ENCODE results near the gene DGKG.

Gene DGKG

DNA sequence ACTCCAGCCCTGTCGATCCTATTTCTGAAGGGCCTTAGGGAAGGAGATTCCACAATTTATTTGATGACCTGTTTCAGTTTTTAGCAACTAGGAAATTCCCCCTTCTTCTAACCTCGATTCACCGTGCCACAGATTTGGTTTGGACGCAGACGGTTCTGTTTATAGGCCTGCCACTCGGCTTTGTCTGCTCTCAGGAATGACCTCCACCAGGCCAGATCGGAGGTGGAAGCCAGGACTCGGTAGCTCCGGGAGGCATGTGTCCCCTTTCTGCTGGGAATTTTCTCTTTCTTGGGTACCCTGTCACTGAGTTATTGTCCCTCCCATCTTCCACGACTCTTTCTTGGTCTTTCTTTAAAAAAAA is 167.6 kb downstream of the DGKG start:
- DNase-seq (ENCODE audit: low read depth) = no peak
- H3K4me3 ChIP-seq (ENCODE audit: low read depth, low read length) = no peak overlapping the region
- TF ChIP-seq, protein P1, sequence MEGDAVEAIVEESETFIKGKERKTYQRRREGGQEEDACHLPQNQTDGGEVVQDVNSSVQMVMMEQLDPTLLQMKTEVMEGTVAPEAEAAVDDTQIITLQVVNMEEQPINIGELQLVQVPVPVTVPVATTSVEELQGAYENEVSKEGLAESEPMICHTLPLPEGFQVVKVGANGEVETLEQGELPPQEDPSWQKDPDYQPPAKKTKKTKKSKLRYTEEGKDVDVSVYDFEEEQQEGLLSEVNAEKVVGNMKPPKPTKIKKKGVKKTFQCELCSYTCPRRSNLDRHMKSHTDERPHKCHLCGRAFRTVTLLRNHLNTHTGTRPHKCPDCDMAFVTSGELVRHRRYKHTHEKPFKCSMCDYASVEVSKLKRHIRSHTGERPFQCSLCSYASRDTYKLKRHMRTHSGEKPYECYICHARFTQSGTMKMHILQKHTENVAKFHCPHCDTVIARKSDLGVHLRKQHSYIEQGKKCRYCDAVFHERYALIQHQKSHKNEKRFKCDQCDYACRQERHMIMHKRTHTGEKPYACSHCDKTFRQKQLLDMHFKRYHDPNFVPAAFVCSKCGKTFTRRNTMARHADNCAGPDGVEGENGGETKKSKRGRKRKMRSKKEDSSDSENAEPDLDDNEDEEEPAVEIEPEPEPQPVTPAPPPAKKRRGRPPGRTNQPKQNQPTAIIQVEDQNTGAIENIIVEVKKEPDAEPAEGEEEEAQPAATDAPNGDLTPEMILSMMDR (IDR thresholded peaks at IDR 0.05; ENCODE audit: low read depth, low read length, missing control alignments) = no peak

DNA sequence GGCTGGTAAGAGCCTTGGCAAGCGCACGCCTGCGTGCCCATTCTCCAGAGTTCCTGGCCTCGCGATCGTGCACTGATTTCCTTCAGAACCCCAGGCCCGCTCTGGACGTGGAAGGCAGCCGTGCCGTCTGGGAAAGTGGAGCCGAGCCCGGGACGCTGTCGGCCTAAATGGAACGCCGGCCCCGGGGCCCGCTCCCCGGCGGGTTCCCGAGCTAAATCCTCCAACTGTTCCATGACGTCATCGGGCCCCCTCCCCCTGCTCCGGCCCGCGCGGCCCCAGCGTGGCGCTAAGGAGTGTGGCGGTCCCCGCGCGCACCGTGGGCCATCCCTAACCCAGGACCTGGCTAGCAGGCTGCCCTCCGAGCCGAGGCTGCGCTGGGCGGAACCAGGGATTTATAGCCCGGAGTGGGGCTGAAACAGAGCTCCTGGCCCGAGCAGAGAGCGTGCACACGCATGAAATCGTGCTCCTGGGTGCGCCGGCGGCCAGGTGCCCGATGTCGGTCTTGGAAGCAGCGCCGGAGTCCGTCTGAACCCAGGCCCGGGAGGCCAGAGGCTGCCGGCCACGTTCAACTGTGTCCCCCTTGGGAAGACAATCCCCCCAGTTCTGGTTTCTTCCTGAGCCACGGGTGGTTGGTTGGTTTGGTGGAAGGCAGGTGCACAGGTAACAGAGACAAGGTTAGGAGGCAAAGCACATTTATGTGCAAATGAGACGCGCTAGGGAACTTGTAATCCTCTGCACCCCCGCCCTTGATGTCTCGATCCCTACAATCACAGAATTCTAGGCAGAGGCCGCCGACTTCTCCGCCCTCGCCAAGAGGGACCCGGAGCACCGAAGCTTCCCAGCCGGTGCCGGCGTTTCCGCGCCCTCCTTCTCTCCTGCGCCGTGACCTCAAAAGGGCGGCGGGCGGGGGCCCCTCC is 168.2 kb downstream of the DGKG start:
- TF ChIP-seq, protein P1 (IDR thresholded peaks at IDR 0.05; ENCODE audit: low read depth, low read length, missing control alignments) = no peak
- H3K4me3 ChIP-seq (ENCODE audit: low read depth, low read length) = no peak overlapping the region
- DNase-seq (ENCODE audit: low read depth) = no peak

DNA sequence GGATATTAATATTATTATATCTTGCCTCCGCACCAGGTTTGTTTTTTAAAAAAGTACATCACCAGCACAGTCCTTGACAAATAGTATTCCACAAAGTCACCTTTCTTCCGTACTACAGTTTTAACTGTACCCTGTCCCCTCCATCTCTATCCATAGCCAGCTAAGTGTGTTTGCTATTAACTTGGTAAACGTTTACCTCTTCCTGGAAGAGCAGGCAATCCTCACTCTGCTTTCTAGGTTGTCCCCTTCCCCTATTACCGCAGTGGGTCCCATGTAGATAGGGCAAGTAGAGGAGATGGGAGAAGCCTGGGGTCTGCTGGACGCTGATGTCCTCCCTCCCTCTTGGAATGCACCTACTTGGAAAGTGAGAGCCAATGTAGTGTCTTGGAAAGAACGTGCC is 169.2 kb downstream of the DGKG start:
- DNase-seq (ENCODE audit: low read depth) = no peak
- TF ChIP-seq, protein P1 (IDR thresholded peaks at IDR 0.05; ENCODE audit: low read depth, low read length, missing control alignments) = no peak
- no peak overlapping the region for H3K4me3 ChIP-seq (ENCODE audit: low read depth, low read length)

DNA sequence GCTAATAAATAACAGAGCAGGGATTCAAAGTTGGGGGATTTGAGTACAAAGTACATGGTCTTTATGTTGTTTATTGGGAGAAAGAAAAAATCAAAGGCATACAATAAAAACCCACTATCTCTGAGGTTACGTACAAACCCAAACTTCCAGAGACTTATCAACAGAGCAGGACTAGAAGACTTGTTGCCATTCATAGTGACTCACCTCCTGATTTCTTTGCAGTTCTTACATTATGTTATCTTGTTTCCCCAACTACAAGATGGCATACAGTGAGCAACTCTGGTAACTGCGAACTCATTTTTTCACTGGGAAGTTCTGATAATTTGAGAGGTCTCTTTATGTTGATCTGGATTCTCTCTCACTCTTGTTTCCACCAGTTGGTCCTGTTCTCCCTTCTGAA is 172.5 kb downstream of the DGKG start:
- TF ChIP-seq, protein P1 (IDR thresholded peaks at IDR 0.05; ENCODE audit: low read depth, low read length, missing control alignments) = no peak
- H3K4me3 ChIP-seq (ENCODE audit: low read depth, low read length) = no peak overlapping the region
- DNase-seq (ENCODE audit: low read depth) = no peak

DNA sequence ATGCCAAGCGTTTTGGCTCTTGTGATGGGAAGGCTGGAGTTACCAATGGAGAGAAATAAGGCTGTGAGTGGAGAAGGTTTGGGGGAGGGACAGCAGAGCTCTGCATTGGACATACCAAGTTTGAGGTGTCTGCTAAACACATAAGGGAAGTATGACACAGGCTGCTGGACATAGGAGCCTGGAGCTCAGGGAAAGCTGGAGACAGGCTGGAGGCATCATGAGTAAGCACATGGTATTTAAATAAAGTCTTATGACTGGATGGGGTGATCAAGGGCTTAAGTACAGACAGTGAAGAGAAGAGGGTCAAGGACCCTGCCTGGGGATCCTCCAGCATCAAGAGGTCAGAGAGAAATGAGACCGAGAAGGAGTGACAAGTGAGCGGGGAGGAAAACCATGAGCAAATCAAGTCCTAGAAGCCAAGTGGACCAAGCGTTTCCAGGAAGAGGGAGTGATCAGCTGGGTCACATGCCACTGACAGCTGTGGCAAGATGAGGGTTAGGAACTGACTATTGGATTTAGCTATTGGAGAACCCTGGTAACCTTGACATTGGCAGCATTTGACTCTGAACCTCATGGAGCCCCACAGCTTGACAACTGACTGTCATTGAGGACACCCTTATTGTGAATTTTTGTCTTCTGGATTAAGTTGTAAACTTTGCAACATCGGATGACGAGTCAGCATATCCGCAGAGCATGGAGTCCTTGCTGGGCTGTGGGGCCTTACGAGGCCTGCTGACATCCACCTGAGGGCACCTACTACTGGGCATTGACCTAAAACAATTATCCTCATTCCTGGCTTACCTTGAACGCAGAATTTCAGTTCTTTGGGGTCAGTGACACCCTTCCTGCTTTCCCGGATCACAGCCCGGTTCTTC is 174.4 kb downstream of the DGKG start:
- TF ChIP-seq, protein P1 (IDR thresholded peaks at IDR 0.05; ENCODE audit: low read depth, low read length, missing control alignments) = no peak

DNA sequence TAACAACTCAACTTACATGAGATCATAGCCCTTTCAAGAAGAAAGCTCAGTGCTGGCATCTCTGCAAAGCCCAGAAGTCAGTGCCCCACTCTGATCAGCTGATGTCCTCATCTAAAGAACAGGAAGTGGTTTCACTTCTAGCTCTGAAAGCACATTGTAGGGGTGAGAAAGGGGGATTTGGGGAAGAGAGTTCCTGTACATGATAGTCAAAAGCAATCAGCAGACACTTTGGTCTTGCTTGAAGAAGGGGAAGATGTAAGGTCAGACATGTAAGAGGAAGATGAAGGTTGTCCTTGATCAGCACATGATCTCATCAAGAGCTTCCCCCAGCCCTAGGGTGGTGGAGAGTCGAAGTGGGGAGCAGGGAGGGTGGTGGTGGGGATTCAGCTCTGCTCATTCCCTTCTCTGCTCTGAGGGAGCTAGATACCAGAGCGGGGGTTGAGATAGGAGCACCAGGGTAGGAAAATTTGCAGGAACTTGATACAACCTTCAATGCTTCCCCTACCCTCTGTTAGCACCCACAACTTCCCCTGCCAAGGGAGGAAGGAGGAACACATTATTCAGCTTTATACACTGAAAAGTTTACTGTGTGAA is 176.7 kb downstream of the DGKG start:
- DNase-seq (ENCODE audit: low read depth) = no peak
- no peak overlapping the region for H3K4me3 ChIP-seq (ENCODE audit: low read depth, low read length)
- TF ChIP-seq, protein P1 (IDR thresholded peaks at IDR 0.05; ENCODE audit: low read depth, low read length, missing control alignments) = no peak

More for the DNA sequence above, 174.4 kb downstream of the DGKG start:
- no peak for DNase-seq (ENCODE audit: low read depth)
- H3K4me3 ChIP-seq (ENCODE audit: low read depth, low read length) = no peak overlapping the region
